ENCODE measurements around the gene KRT75. TPM values are rescaled to one million over a fixed set of nuclear protein-coding genes. Genes with fewer than 3 reads are reported as not detected.

Gene KRT75
- total and polyA plus RNA-seq, 12 donors = not detected

DNA sequence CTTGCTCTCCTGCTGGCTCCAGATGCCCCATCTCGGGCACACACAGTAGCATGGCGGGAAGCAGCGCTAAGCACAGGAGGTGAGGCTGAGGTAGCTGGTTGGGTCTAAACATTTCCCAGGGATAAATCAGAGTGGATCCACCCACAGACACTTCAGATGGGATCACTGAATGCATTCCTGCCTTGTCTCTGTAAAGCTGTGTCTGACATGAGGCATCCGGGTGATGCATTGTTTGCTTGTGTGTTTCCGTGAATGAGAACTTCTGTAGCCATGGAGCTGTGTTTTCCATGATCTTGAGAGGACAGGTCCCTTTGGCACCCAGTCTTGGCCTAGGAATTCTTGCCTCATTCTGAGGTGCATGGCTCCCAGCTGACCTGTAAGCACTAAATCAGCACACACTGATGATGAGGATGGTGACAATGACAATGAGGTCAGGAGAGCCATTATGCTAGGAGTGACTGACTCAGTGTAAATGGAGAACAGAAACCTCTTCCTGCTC, 6.7 kb upstream of the KRT75 start:
- Histone ChIP-seq H3K4me1 (replicated peaks in 1 of 2) (no peaks in the 10 kb centered on the region), H3K27me3 (no peaks in the 10 kb centered on the region), H3K36me3 (replicated peaks in 1 of 2) (no peaks in the 10 kb centered on the region), H3K4me3 (no peak overlapping the region), H3K9me3 (replicated peaks in 1 of 3) (no peaks in the 10 kb centered on the region), H3K27ac (no peak overlapping the region)
- no peak for TF ChIP-seq POLR2A (IDR thresholded peaks at IDR 0.05)
- TF ChIP-seq, protein P1, sequence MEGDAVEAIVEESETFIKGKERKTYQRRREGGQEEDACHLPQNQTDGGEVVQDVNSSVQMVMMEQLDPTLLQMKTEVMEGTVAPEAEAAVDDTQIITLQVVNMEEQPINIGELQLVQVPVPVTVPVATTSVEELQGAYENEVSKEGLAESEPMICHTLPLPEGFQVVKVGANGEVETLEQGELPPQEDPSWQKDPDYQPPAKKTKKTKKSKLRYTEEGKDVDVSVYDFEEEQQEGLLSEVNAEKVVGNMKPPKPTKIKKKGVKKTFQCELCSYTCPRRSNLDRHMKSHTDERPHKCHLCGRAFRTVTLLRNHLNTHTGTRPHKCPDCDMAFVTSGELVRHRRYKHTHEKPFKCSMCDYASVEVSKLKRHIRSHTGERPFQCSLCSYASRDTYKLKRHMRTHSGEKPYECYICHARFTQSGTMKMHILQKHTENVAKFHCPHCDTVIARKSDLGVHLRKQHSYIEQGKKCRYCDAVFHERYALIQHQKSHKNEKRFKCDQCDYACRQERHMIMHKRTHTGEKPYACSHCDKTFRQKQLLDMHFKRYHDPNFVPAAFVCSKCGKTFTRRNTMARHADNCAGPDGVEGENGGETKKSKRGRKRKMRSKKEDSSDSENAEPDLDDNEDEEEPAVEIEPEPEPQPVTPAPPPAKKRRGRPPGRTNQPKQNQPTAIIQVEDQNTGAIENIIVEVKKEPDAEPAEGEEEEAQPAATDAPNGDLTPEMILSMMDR (IDR thresholded peaks at IDR 0.05) = no peak
- no peak for DNase-seq
- intact Hi-C loops (cut with DNase I) = no loop called here
- 86 to 95% (median 90%) methylated on average over 5 of the region's 5 CpGs for WGBS, 4 donors

DNA sequence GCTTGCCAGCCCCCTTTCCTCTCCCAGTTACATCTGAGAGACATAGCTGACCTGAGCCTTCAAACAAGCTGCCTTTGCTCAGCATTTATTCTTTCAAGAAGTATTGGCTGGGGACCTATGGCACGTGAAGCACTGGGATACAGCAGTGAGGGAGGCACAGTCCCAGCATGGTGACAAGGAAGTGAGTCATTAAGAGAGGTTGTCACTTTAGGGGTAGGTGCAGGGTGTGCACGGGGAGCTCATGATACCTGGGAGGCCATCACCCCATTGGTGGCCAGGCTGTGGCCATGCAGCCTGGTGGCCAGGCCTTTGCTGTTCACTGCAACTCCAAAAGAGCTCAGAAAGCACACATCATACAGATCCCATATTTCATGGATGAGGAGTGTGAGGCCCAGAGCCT, 5.7 kb upstream of the KRT75 start:
- WGBS, 4 donors = 63 to 84% (median 70%) methylated on average over 2 of the region's 2 CpGs
- no peaks in the 10 kb centered on the region for H3K36me3 ChIP-seq (replicated peaks in 1 of 2)
- intact Hi-C loops (cut with DNase I) = no loop called here
- no peaks in the 10 kb centered on the region for H3K27me3 ChIP-seq
- DNase-seq = no peak
- no peaks in the 10 kb centered on the region for H3K4me1 ChIP-seq (replicated peaks in 1 of 2)
- H3K9me3 ChIP-seq (replicated peaks in 1 of 3) = no peaks in the 10 kb centered on the region
- TF ChIP-seq, protein P1 (IDR thresholded peaks at IDR 0.05) = no peak
- no peak for TF ChIP-seq POLR2A (IDR thresholded peaks at IDR 0.05)
- H3K4me3 ChIP-seq = no peak overlapping the region
- no peak overlapping the region for H3K27ac ChIP-seq

DNA sequence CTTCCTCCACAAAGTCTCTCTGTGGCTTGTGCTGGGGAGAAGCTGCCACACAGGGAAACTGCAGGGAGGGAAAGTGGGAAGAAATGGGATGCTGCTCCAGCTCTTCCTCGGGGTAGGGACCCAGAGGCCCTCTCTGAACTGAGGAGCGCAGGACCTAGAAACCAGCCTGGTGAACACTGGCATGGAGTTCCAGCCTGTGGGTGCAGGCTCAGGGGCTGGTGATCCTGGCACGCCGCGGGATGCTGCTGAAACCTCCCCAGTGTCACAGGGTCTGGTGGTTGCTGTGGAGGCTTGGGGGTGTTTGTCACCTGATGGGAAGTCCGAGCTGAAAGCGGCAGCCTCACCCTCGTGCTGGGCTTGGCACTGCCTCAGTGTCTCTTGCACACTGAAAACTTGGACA, 5.2 kb upstream of the KRT75 start:
- no peak for TF ChIP-seq POLR2A (IDR thresholded peaks at IDR 0.05)
- TF ChIP-seq, protein P1 (IDR thresholded peaks at IDR 0.05) = no peak
- WGBS, 4 donors = 65 to 79% (median 71%) methylated on average over 7 to 8 of the region's 8 CpGs

DNA sequence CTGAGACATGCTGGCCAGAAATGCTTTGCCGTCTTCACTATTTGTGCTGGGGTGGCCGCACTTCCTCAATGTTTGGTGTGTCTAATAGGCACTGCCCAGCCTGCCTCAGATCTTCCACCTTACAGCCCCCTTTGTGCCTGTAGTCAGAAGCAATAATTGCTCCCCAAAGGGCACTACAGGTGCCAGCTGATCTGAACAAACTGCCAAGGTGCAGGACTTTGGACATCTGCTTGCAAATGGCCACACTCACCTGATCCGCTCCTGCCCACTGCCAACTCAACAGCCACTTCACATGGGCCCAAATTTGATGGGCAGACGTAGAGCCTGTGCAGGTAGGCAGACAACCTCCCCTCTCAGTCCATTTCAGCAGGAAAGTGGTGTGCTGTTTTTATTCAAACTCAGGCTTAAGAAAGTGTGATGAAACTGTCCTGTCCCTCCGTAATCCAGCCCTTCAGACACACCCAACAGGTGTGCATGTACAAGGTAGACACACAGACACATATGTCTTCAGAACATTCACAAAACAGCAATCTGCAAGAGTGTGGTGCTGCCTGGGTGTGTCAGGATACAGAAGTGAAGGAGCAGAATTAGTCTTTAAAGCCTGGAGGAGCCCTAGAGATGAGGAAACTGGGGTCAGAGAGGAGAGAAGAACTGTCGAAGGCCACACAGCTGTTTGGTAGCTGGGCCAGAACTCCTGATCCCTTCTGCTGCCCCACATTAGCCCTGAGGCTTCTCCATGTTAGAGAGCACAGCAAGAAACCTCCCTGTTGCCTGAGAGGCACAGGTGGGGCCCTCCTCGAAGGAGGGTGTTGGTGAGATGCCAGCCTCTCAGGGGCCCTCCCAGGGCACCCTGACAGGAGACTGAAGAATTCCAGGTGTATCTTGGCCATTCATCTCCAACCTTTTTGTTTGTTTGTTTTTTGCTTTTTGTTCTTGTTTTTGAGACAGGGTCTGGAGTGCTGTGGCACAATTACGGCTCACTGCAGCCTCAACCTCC, 4.4 kb upstream of the KRT75 start:
- TF ChIP-seq, protein P1 (IDR thresholded peaks at IDR 0.05) = no peak
- TF ChIP-seq POLR2A (IDR thresholded peaks at IDR 0.05) = no peak
- DNase-seq = no peak
- 81 to 89% (median 86%) methylated on average over 6 to 8 of the region's 8 CpGs for WGBS, 4 donors
- no peak overlapping the region for H3K27ac ChIP-seq
- no peaks in the 10 kb centered on the region for H3K4me1 ChIP-seq (replicated peaks in 1 of 2)
- H3K9me3 ChIP-seq (replicated peaks in 1 of 3) = no peaks in the 10 kb centered on the region
- intact Hi-C loops (cut with DNase I) = no loop called here
- H3K27me3 ChIP-seq = no peaks in the 10 kb centered on the region
- H3K4me3 ChIP-seq = no peak overlapping the region
- H3K36me3 ChIP-seq (replicated peaks in 1 of 2) = no peaks in the 10 kb centered on the region

More for the DNA sequence above, 5.2 kb upstream of the KRT75 start:
- Histone ChIP-seq H3K4me1 (replicated peaks in 1 of 2) (no peaks in the 10 kb centered on the region), H3K27me3 (no peaks in the 10 kb centered on the region), H3K9me3 (replicated peaks in 1 of 3) (no peaks in the 10 kb centered on the region), H3K36me3 (replicated peaks in 1 of 2) (no peaks in the 10 kb centered on the region), H3K4me3 (no peak overlapping the region), H3K27ac (no peak overlapping the region)
- intact Hi-C loops (cut with DNase I) = no loop called here
- DNase-seq = no peak

All from adrenal gland (tissue), 12 donors.